Kidney (tissue), 14 donors: ENCODE results near the gene MANSC4. TPM values are rescaled to one million over a fixed set of nuclear protein-coding genes. Genes with fewer than 3 reads are reported as not detected.

Experiments used
- DNase-seq, 5 donors: peaks; one replicate each; pipeline ENCODE4 v3.0.0-alpha.2; 2013 to 2020
- FAIRE-seq: peaks from 2 replicates; lab custom pipeline; 2012; peaks lifted over from hg19 to GRCh38; lab: Jason Lieb, UNC
- H3K27ac ChIP-seq, 2 donors: one replicate each; pipeline ENCODE4 v1.7.0; 2013; ENCODE audit warnings: low read depth in 2 of 2, low read length in 2 of 2, inconsistent platforms in 1 of 2
- H3K27me3 ChIP-seq: one replicate; pipeline ENCODE4 v1.7.1; 2013; ENCODE audit warnings: low read length, inconsistent platforms; ENCODE audit not compliant: control insufficient read depth, insufficient read depth
- H3K36me3 ChIP-seq, 3 donors: one replicate each; pipeline versions ENCODE4 v1.7.0 to v1.7.1; 2013; ENCODE audit warnings: low read length in 3 of 3, control low read depth in 1 of 3, inconsistent platforms in 1 of 3; ENCODE audit not compliant: insufficient read depth in 3 of 3, control insufficient read depth in 2 of 3
- H3K4me1 ChIP-seq, 3 donors: one replicate each; pipeline versions ENCODE4 v1.7.0 to v1.7.1; 2013; ENCODE audit warnings: low read length in 3 of 3, inconsistent platforms in 1 of 3, low read depth in 1 of 3; ENCODE audit not compliant: control insufficient read depth in 2 of 3, insufficient read depth in 2 of 3
- H3K4me3 ChIP-seq, 3 donors: one replicate each; pipeline versions ENCODE4 v1.7.0 to v1.8.1; 2013; ENCODE audit warnings: low read length in 3 of 3, control low read depth in 1 of 3, inconsistent platforms in 1 of 3
- H3K9ac ChIP-seq, 3 donors: one replicate each; pipeline versions ENCODE4 v1.7.0 to v1.7.1; 2013; ENCODE audit warnings: low read length in 3 of 3, control low read depth in 1 of 3, inconsistent platforms in 1 of 3
- H3K9me3 ChIP-seq, 3 donors: one replicate each; pipeline versions ENCODE4 v1.7.0 to v1.7.1; 2013; ENCODE audit warnings: low read length in 3 of 3, control low read depth in 1 of 3, inconsistent platforms in 1 of 3; ENCODE audit not compliant: control insufficient read depth in 2 of 3, insufficient read depth in 1 of 3
- CTCF ChIP-seq: IDR thresholded peaks from 3 replicates; pipeline ENCODE4 v1.5.1; 2012; ENCODE audit warnings: mild to moderate bottlenecking, moderate library complexity, borderline replicate concordance; ENCODE audit not compliant: insufficient read depth; ENCODE audit errors: extremely low read depth
- intact Hi-C: fragments of 100-400 bp; cut with DNase I; formaldehyde crosslinking; loops from one replicate; pipeline ENCODE4 v1.11.1; 2022
- polyA plus RNA-seq: library from polyadenylated mRNA; stranded (reverse); fragments of 350-450 nt; fragmentation: Illumina TruSeq; extraction: RNeasy Lipid Tissue Mini Kit (QIAGEN cat#74804); gene quantifications from one replicate; pipeline ENCODE4 v1.2.3, GENCODE V29; 2014; ENCODE audit warnings: low read depth, low replicate concordance; ENCODE audit not compliant: insufficient read depth
- total RNA-seq: library from RNA; stranded (reverse); fragmentation: NEBNext Ultra II Directional; extraction: Animal tissue kit (Norgen Biotek cat#: 25700); gene quantifications from one replicate; pipeline ENCODE4 v1.2.1, GENCODE V29; 2021
- donor health status: control.
- donor health status: control.
- donor health status: control.
- donor health status: control.
- donor health status: control.
- donor health status: DM: yes; HTN: yes; CAD: no.
- donor health status: Normal renal cell carcinoma (clear cell type).

MANSC4 gene
- total and polyA plus RNA-seq, 2 donors from 2014 or later: not detected

- Histone ChIP-seq H3K4me1 (peaks cover 0 to 2% (median 0%) of the 10 kb centered on the region in 3 donors), H3K27ac (no peak overlapping the region), H3K9me3 (no peaks in the 10 kb centered on the region), H3K36me3 (no peaks in the 10 kb centered on the region), H3K9ac (no peak overlapping the region), H3K4me3 (no peak overlapping the region), H3K27me3 (no peaks in the 10 kb centered on the region)
- intact Hi-C loops: no loop called here
- FAIRE-seq (no peak), DNase-seq (no peak)
- no peak for TF ChIP-seq CTCF
Observed at GRCh38 chr12:27824126-27824842, 44.2 kb upstream of the MANSC4 start.

- no peaks in the 10 kb centered on the region for H3K9me3 ChIP-seq
- DNase-seq (no peak), FAIRE-seq (no peak)
- H3K9ac ChIP-seq: no peak overlapping the region
- no peak overlapping the region for H3K27ac ChIP-seq
- no peaks in the 10 kb centered on the region for H3K27me3 ChIP-seq
- intact Hi-C loops: no loop called here
- H3K4me3 ChIP-seq: no peak overlapping the region
- TF ChIP-seq CTCF: no peak
- no peaks in the 10 kb centered on the region for H3K36me3 ChIP-seq
- peaks cover 0 to 2% (median 0%) of the 10 kb centered on the region in 3 donors for H3K4me1 ChIP-seq
Observed at GRCh38 chr12:27823038-27823437, 43.0 kb upstream of the MANSC4 start.

- intact Hi-C loops: no loop called here
- Histone ChIP-seq H3K27me3 (no peaks in the 10 kb centered on the region), H3K27ac (no peak overlapping the region), H3K4me1 (peaks cover 0 to 2% (median 0%) of the 10 kb centered on the region in 3 donors), H3K4me3 (no peak overlapping the region), H3K9me3 (no peaks in the 10 kb centered on the region), H3K36me3 (no peaks in the 10 kb centered on the region), H3K9ac (no peak overlapping the region)
- no peak for DNase-seq
- FAIRE-seq: no peak
- TF ChIP-seq CTCF: no peak
Observed at GRCh38 chr12:27822076-27822712, 42.2 kb upstream of the MANSC4 start.
